Right lobe of liver (tissue), 4 donors: ENCODE data around the gene TTC29.

Experiments used
- CTCF ChIP-seq, 4 donors: fragments of 200-600 bp in 3 of 4; fragments of 450-650 bp in 1 of 4; IDR thresholded peaks; one replicate each; pipeline versions ENCODE4 v1.5.1 to v1.8.0; 2016 to 2022; ENCODE audit warnings: antibody characterized with exemption in 4 of 4, mild to moderate bottlenecking in 2 of 4
- POLR2A ChIP-seq: fragments of 450-650 bp; IDR thresholded peaks from one replicate; pipeline ENCODE4 v1.6.1; 2017; ENCODE audit warnings: antibody characterized with exemption, mild to moderate bottlenecking
- donor health status: DM: no; HTN: no; CAD: no.
- donor health status: DM: no; HTN: no; CAD: no.
- donor health status: DM: no; HTN: yes; CAD: no.

DNA sequence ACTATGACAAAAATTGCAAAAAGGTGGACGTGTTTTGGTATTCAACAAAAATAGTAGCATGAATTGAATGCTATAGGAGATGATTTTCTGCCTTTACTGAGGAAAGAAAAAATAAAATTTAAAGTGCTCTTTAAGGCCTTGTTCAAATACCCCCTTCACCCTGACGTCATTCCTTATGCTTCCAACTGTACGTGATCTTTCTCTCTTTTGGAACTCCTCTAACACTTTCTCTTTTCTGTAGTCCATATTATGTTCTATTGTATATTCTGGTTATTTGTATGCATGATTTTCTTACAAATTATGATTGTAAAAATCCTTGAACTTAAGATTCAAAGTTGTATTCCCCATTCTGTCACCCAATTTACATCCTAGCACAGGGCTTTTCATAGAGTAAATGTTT, 206.5 kb downstream of the TTC29 start:
- TF ChIP-seq CTCF (IDR thresholded peaks at IDR 0.05) (no peak), POLR2A (no peak)
